ENCODE results near the gene CCDC138. TPM values are rescaled to one million over a fixed set of nuclear protein-coding genes. Genes with fewer than 3 reads are reported as not detected.
A peak's percentile ranks its signal among the peaks of the same experiment; 100 is the strongest.

CCDC138 gene
- total and polyA plus RNA-seq, 2 of the 13 experiments (the other 11 are each of a cell fraction or from before 2014, with no cell fraction given), result 5.6 to 32.5 TPM

- Histone ChIP-seq H3K4me2 (ENCODE audit: low read depth, low read length) (no peak overlapping the region), H3K9ac (ENCODE audit: insufficient read depth, low read depth, low read length) (no peak overlapping the region), H2AFZ (ENCODE audit: low read length) (no peak overlapping the region), H3K9me3 (ENCODE audit: low read length) (peaks cover 19% of the 10 kb centered on the region), H3K27me3 (ENCODE audit: control insufficient read depth in 1 of 2, insufficient read depth in 2 of 2, low read length in 2 of 2) (no peaks in the 10 kb centered on the region), H3K4me3 (replicated peaks in 1 of 3; ENCODE audit: insufficient read depth in 1 of 3, low read depth in 2 of 3, low read length in 3 of 3) (no peak overlapping the region), H3K79me2 (ENCODE audit: insufficient read depth, low read length) (no peaks in the 10 kb centered on the region), H4K20me1 (ENCODE audit: insufficient read depth, low read length) (no peaks in the 10 kb centered on the region), H3K4me1 (ENCODE audit: insufficient read depth, low read length) (no peaks in the 10 kb centered on the region), H3K27ac (ENCODE audit: extremely low read length, insufficient read depth, low read length) (no peak overlapping the region), H3K36me3 (replicated peaks in 1 of 2; ENCODE audit: control insufficient read depth in 1 of 2, insufficient read depth in 2 of 2, low read length in 2 of 2) (peaks cover 13 to 22% of the 10 kb centered on the region in 2 experiments; a peak in 4 of 5 replicates)
- intact Hi-C loops (cut with micrococcal nuclease; ENCODE audit: unreplicated experiment), result no loop called here
- ATAC-seq (no peak), FAIRE-seq (no peak), DNase-seq (ENCODE audit: low spot score) (no peak)
- in situ Hi-C loops (cut with HindIII; ENCODE audit: extremely low pct_ligation_motif_present, low pct_unique_long_range_greater_than_20kb), result no loop called here
- no TSS peak for BruUV-seq (replicated peaks)
- ChIA-PET POLR2A (no interaction called here), CTCF (ENCODE audit: low intra/inter-chr PET ratio, low total read pairs) (no interaction called here)
- peak; percentile 100 for TF ChIP-seq ZNF160 (CRISPR knock-in tag; IDR thresholded peaks at IDR 0.05)
- 0 out of 2 replicates have a peak, but pooled peaks have one; percentile 31 for TF ChIP-seq ZFP82 (CRISPR knock-in tag; IDR thresholded peaks at IDR 0.05; ENCODE audit: borderline replicate concordance)
- no peak for TF ChIP-seq MEIS1 (CRISPR knock-in tag; IDR thresholded peaks at IDR 0.05; ENCODE audit: borderline replicate concordance)
- 97% methylated on average over 5 of the region's 5 CpGs for WGBS (ENCODE audit: low lambda C conversion rate)
Measured at GRCh38 chr2:108870069-108870644, 83.6 kb downstream of the CCDC138 start.

DNA sequence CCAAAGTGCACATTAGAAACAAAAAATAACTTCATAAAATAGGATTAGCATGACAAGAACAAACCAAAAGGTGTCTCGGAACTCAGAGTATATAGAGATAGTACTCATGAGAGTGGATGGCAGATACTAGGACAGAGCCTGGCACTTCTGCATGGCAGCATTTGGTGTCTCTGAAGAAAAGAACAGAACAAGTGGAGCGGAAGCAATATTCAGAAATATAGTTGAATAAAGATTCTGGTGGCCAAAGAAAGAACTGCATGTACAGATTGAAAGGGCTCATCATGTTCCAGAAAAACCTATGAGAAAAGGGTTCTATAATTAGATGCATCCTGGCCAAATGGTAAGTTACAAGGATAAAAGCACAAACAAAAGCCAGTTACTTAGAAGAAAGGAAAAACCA lies 90.9 kb downstream of the CCDC138 start:
- H3K27me3 ChIP-seq (ENCODE audit: control insufficient read depth in 1 of 2, insufficient read depth in 2 of 2, low read length in 2 of 2), result no peaks in the 10 kb centered on the region
- H3K79me2 ChIP-seq (ENCODE audit: insufficient read depth, low read length), result no peaks in the 10 kb centered on the region
- no TSS peak for BruUV-seq (replicated peaks)
- POLR2A ChIA-PET, result no interaction called here
- ATAC-seq (no peak), DNase-seq (ENCODE audit: low spot score) (no peak), FAIRE-seq (no peak)
- no peaks in the 10 kb centered on the region for H3K4me1 ChIP-seq (ENCODE audit: insufficient read depth, low read length)
- H3K9ac ChIP-seq (ENCODE audit: insufficient read depth, low read depth, low read length), result no peak overlapping the region
- CTCF ChIA-PET (ENCODE audit: low intra/inter-chr PET ratio, low total read pairs), result no interaction called here
- H4K20me1 ChIP-seq (ENCODE audit: insufficient read depth, low read length), result no peaks in the 10 kb centered on the region
- no peak for TF ChIP-seq DNMT1 (CRISPR knock-in tag; IDR thresholded peaks at IDR 0.05)
- TF ChIP-seq SIN3A (IDR thresholded peaks at IDR 0.05; ENCODE audit: borderline replicate concordance, low read depth, low read length), result no peak
- no peak for TF ChIP-seq REST (IDR thresholded peaks at IDR 0.05; ENCODE audit: borderline replicate concordance in 1 of 2, low read depth in 1 of 2, low read length in 2 of 2)
- TF ChIP-seq ZNF672 (CRISPR knock-in tag; IDR thresholded peaks at IDR 0.05), result no peak
- TF ChIP-seq, protein P1, sequence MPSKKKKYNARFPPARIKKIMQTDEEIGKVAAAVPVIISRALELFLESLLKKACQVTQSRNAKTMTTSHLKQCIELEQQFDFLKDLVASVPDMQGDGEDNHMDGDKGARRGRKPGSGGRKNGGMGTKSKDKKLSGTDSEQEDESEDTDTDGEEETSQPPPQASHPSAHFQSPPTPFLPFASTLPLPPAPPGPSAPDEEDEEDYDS (CRISPR knock-in tag; IDR thresholded peaks at IDR 0.05), result no peak
- TF ChIP-seq KDM1A (CRISPR knock-in tag; IDR thresholded peaks at IDR 0.05), result no peak
- no peak for TF ChIP-seq ZNF138 (CRISPR knock-in tag; IDR thresholded peaks at IDR 0.05; ENCODE audit: low read depth)
- H3K4me3 ChIP-seq (replicated peaks in 1 of 3; ENCODE audit: insufficient read depth in 1 of 3, low read depth in 2 of 3, low read length in 3 of 3), result no peak overlapping the region
- intact Hi-C loops (cut with micrococcal nuclease; ENCODE audit: unreplicated experiment) (no loop called here), in situ Hi-C loops (cut with HindIII; ENCODE audit: extremely low pct_ligation_motif_present, low pct_unique_long_range_greater_than_20kb) (no loop called here)
- H3K27ac ChIP-seq (ENCODE audit: extremely low read length, insufficient read depth, low read length), result no peak overlapping the region
- 95% methylated on average over 2 of the region's 2 CpGs for WGBS (ENCODE audit: low lambda C conversion rate)
- 0 out of 5 replicates have a peak, but pooled peaks cover under 1 to 8% of the 10 kb centered on the region in 2 experiments for H3K36me3 ChIP-seq (replicated peaks in 1 of 2; ENCODE audit: control insufficient read depth in 1 of 2, insufficient read depth in 2 of 2, low read length in 2 of 2)
- H3K4me2 ChIP-seq (ENCODE audit: low read depth, low read length), result no peak overlapping the region
- no peak overlapping the region for H2AFZ ChIP-seq (ENCODE audit: low read length)
- peaks cover 8% of the 10 kb centered on the region; the same call in 1 of the 2 replicates for H3K9me3 ChIP-seq (ENCODE audit: low read length)

Data from HepG2 (cell line).